ENCODE results near the gene NPAS3. TPM values are rescaled to one million over a fixed set of nuclear protein-coding genes. Genes with fewer than 3 reads are reported as not detected.

The NPAS3 gene
- polyA plus RNA-seq, 3 donors: 8.6 to 10.2 (median 10.2) TPM

DNA sequence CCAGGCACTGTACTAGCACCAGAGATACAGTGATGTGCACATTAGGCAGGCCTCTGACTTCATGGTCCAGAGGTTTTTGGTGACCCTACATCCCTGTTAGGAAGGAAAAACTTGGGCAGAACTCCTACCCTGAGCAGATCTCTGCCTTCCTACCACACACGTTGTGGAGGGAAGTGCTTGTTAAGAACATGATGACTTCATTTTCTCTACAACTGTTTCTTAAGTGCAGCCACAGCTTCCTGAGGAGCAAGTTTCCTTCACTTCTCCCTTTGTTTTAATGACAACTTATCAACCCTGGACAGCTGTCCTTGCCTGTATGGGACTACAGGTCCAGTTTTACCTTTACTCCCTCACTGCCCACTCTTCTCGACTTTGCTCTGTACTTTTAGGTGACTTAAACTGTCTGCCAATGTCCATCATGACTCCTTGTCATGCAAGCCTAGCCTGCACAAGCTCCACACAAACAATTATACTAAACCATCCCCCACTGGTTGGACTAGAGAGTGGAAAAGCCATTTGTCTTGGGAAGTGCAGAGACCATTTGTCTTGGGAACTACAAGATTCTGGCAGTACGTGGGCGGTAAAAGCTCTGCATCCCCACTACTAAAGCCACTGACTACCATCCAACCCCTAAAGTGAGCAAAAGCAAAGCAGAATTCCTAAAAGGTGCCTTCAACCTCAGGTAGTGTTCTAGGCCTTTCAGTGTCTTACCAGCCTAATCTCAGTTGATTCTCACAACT is 652.4 kb downstream of the NPAS3 start:
- no peak for DNase-seq (ENCODE audit: low read depth in 3 of 3, low spot score in 2 of 3)

DNA sequence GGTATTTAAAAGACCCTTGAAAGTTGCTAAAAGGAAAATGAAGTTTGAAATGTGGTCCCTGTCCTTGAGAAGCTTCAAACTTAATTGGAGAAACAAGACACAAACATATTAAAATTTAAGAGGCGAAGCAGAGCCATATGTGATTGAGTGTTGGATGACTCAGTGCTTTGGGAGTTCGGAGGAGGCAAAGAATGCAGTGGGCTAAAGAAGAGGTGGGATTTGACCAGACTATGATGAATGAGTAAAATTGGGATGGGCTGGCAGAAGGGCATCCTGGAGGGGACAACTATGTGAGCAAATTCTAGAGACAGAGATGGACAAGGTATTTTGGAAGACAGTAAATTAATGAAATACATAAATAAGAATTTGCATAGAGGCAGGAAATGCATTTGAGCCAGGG is 653.6 kb downstream of the NPAS3 start:
- DNase-seq (ENCODE audit: low read depth in 3 of 3, low spot score in 2 of 3): no peak

DNA sequence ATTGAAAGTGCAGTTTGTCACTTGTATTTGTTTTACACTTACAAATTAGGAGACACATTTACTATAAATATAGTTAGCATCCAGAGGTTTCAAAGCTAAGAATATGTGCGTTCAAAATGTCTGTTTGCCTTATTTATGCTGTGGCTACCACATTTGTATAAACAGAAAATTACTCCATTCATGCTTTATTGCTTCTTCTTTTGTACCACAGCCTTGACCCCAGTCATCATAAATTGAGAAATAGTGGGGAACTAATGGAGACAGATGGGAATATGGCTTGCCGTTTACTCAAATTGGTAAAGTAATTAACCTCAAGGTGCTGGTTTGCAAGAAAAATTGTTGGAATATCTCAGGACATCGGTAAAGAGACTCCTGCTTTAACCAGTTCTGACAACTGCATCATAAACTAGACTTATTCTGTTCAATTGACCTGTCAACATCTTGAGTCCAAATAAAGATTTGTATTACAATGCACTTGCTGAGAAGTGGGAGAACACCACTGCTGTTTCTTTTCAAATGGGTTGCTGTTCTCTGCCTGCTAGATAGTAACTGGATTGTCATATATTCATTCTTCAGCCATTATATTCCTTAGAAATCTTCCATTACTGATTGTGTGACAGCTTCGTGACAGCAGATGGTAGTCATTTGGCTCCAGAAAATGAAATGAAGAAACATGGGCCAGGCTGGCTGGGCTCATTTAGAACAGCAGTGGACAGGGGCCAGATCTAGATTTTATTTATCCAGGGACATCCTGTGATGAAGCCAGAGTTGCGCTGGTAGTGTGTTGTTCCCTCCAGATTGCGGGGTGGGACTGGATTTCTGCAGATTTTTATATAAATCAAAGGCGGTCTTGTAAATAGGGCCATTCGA is 657.8 kb downstream of the NPAS3 start:
- DNase-seq (ENCODE audit: low read depth in 3 of 3, low spot score in 2 of 3): no peak

DNA sequence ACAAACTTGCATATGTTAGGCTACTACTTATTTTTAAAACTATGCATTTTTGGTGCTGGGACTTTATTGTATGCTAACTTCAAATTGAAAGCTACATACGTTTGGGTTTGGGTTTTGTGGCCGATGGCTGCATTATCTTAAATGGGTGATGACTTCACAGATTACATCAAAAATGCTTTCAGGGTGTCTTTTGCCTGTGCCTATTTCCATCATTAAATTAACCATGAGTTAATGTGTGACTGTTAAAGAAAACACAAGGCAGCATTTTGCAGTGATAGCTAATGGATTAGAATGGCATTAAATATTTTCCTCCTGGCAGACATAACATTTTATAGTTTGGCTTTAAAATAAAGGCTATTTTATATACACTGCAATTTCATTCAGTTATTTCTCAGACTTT is 659.9 kb downstream of the NPAS3 start:
- DNase-seq (ENCODE audit: low read depth in 3 of 3, low spot score in 2 of 3): no peak

DNA sequence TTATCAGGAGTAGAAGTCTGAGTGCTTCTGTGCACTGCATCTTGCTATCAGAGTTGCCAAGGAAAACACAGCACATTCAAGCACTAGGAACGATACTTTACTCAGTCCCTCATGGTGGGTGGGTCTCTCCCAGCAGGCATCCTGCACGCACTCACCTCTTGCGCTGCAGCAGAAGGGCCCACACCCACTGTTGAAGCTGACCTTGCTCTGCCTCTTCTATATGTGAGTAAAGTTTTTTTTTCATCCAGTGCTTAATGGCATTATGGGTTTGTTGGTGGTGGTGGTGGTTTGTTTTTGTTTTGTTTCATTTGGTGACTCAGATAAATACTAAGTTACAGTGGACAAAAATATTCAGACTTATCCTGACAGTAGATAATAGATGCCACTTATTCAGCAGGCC is 663.7 kb downstream of the NPAS3 start:
- DNase-seq (ENCODE audit: low read depth in 3 of 3, low spot score in 2 of 3): no peak

DNA sequence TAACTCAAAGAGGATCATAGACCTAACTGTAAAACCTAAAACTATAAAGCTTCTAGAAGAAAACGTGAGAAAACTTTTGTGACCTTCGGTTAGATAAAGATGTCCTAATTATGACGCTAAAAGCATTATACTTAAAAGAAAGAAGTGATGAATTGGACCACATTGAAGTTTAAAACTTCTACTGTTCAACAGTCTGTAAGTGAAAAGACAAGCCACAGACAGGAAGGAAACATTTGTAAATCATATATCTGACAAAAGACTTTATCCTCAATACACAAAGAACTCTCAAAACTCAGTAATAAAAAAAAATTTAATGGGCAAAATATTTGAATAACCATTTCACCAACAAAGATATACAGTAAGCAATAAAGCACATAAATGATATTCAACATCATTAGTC is 667.9 kb downstream of the NPAS3 start:
- no peak for DNase-seq (ENCODE audit: low read depth in 3 of 3, low spot score in 2 of 3)

DNA sequence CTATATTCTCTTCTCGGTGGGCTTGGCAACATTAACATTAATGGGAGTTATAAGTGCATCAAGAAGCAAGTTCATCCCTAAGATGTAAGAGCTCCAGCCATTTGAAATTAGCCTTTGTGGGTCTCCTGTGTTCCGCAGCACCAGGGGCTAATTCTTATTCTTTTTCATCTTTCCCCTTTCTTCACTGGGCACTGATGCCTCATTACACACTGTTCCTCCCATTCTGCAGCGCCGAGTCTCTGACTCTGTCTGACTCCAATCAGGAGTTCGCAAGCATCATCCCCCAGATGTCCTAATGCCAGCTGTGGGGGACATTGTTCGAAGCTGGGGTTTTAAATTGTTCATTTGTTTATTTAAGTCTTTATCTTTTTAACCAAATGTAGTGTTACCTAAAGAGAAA is 670.9 kb downstream of the NPAS3 start:
- DNase-seq (ENCODE audit: low read depth in 3 of 3, low spot score in 2 of 3): no peak

DNA sequence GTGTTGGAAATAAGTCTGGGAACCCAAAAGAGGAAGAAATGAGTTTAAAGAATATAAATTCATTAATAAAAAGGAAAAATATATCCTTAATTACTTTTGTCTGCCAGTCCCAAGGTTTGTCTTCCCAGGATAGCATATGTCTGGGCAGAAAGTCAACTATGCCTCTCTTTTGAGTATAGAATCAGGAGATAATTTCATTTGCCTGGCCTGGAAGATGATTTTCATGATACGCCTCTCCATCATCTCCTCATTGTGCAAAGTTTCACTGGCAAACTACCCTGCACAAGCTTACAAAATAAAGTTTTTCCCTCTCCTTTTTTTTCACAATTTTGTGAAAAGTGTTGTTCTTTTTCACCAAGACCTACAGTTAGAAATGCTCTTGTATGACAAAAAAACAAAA is 671.4 kb downstream of the NPAS3 start:
- no peak for DNase-seq (ENCODE audit: low read depth in 3 of 3, low spot score in 2 of 3)

DNA sequence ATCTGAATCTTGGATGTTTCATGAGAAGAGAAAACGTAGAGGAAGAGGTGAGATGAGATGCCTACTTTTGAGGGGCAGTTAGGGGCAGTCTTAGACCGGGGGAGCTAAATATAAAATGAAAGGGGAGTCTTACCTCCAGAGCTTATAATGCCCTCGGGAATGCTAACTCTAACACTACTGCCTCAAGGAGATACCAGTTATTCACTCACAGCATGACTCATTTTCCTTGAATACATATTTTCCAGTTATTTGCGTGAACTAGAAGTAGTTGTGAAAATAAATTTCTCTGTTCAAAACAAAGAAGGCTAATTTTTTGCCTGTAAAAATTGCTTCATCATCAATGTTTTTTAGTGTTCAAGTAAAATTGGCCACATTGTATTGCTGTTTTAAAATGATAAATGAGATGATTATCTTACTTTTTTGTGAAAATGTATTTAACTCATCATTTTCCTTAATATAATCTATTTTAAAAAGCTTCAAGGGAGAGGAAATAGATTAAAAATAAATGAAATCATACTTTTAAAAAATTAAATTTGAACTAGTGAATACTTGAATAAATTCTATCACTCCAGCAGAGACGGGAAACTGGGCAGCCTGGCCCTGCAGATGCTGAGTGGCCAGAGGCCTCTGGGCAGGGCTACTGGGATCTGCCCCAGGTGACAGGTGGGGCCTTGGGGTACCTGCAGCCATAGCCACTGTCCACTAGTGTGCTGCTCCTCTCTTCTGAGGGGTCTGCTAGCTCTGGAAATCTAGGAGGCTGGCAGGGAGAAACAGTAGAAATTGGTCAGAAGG is 672.9 kb downstream of the NPAS3 start:
- no peak for DNase-seq (ENCODE audit: low read depth in 3 of 3, low spot score in 2 of 3)

DNA sequence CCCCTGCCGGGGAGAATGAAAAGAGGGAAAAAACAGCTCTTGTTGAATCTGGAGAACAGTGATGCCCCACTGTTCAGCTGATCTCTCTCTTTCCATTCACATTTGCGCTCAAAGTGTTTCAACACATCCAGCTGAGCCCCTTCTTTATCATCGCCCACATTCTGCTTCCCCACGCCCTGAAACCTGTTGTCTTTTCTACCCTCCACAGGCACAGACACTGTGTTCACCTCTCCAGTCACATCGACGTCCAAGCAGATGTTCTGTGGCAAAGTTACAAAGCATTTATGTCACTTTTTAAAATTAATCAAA is 673.5 kb downstream of the NPAS3 start:
- no peak for DNase-seq (ENCODE audit: low read depth in 3 of 3, low spot score in 2 of 3)

DNA sequence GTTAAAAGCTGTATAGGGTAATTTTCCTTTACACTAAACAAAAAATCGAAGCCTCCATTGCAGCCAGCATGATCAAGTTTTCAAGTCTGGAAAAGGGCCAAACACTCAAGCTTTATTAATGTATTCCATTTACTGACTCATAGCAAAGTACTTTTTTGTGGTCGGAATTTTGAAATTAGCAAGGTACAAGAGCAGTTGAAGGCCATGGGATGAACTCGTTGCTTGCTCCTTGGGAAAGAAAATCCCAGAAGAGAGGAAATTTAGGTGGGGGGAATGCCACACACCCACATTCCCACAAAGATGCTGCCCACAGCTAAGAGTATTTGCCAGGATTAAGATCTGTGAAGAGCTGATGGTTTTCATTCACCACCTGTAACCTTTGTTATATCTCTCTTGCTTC is 678.5 kb downstream of the NPAS3 start:
- DNase-seq (ENCODE audit: low read depth in 3 of 3, low spot score in 2 of 3): no peak

DNA sequence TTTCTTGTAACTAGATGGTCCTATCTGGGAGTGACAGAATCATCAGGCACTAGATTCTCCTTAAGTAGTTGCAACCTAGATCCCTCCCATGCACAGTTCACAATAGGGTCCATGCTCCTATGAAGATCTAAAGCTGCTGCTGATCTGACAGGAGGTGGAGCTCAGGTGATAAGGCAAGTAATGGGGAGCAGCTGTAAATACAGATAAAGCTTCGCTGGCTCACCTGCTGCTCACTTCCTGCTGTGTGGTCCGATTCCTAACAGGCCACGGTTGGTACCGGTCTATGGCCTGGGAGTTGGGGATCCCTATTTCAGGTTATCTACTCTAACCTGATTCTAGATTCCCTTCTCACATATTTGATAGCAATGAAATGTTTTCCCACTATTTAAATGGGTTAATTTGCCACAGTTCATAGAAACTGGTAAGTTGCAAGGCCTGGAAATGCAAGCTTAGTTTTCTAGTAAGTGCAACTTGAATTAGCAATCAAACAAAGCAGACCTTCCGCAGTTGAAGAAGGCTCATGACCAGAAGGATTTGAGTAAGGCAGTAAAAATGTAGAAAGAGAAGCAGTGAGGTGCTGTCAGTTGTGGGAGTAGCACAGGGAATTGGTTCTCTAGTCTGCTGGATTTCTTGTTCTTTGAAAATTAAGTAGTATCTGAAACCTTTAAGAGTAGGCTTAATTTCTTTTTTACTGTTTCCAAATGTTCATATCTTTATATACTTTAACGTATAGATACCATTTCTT is 679.9 kb downstream of the NPAS3 start:
- DNase-seq (ENCODE audit: low read depth in 3 of 3, low spot score in 2 of 3): no peak

DNA sequence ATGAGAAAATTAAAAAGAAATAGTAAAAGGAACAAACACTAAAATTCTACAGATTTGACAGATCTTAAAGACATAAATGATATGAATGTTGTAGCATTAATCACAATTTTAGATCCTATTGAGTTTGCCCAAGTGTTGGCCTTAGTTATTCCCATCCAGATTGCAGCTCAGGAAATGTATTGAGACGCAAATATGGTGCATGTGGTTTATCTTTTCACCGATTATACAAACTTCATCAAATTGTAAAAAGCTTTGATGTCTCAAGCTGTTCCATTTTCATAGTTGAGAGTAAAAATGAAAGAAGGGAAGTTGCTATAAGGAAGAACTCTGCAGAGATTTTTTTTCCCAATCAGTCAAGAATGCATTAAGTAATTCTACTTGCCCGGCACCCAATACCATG is 683.8 kb downstream of the NPAS3 start:
- DNase-seq (ENCODE audit: low read depth in 3 of 3, low spot score in 2 of 3): no peak

DNA sequence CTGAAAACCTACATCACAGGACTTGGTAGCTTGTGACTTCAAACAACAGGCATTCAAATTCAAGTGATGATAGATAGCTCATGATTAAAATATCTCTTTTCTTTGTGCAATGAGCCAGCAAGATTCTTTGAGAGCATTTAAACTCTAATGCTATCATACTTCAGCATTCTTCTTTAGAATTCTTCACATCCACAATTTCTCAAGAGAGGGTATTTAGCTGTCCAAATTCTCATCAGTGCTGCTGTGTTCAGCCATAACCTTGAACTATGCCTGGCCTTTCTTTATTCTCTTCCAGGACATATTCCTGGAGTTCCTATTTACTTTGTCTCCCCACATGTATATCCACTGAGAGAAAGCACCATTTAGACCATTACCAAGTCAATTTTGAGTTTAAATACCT is 691.1 kb downstream of the NPAS3 start:
- no peak for DNase-seq (ENCODE audit: low read depth in 3 of 3, low spot score in 2 of 3)

DNA sequence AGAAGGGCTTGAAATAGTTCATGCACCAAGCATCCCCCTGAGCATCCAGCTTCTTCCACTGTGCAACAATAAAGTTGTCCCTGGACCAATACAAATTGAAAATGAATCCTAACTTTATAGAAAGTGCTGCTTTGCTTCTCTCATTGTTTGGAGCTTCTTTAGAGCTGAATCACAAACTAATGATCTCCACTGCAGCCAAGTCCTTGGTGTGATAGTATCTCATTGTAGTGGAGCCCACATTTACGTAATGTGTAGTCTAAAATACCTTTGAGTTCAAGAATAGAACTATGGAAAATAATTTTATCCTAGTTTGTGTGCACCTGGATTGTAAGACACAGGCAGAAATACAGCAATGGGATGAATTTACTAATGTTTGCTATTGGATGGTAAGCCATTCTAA is 692.3 kb downstream of the NPAS3 start:
- no peak for DNase-seq (ENCODE audit: low read depth in 3 of 3, low spot score in 2 of 3)

DNA sequence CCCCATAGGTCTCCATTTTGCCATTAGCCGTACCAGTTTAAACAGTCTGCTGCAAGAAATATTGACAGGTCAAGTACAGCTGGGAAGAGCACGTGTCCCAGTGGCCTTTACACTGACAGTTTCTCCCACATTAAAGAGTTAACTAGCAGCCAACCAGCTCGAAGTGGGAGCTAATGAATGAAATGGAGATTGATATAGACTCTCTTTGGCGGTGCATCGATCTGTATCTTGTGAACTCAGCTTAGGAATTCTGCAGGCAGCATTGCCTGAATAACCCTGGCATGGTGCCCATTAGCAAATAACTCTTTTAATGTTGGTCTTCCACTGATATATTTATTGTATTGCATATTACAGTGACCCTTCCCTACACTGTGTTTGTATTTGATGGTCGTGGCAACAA is 692.8 kb downstream of the NPAS3 start:
- no peak for DNase-seq (ENCODE audit: low read depth in 3 of 3, low spot score in 2 of 3)

DNA sequence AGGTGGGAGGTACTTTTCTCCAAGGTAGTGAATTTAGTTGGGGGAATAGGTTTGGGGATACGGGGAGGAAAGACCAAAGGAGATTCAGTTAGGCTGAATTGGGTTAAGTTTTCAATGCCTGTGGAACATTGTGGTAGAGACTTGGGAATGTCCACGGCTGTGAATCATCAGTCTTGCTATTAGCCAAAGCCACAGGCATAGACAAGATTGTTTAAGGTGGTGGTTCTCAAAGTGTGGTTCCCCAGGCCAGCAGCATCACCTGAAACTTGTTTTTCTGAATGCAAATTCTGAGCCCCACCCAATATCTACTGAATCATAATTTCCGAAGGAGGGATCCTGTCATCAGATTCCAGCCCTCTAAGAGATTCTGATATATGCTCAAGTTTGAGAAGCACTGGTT is 696.0 kb downstream of the NPAS3 start:
- DNase-seq (ENCODE audit: low read depth in 3 of 3, low spot score in 2 of 3): no peak

DNA sequence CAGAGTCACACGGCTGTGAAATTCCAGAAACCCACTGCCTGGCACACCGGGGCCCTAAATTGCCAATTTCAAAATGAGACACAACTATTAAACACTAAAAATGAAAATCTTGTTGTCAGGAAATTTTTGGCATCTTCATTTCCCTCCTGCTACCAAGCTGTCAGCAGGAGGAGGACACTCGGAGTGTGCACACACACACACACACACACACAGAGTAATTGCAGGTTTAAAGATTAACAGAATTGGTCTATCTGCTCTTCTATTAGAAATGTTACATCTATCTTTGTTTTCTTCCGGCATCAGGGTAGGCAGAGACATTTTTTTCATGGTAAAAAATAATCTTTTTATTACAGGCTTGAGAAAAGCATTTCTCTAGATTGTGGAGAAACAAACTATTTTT is 698.0 kb downstream of the NPAS3 start:
- no peak for DNase-seq (ENCODE audit: low read depth in 3 of 3, low spot score in 2 of 3)

DNA sequence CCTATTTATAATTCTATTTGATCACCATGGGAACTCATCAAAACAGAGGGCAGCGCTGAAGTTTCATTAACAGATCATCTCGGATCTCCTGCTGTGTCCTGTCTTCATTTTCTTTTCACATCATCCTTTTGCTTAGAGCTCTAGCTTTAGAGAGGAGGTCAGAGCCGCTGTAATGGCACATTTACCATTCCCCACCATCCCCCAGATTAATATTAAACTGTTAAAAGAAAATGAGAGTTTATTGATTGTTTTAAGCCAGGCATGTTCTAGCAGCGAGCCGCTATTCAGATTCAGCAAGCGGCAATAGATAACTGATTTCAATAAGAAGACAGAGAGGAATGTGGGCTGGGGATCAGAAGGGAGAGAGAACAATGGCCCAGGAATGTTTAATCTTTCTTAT is 703.4 kb downstream of the NPAS3 start:
- no peak for DNase-seq (ENCODE audit: low read depth in 3 of 3, low spot score in 2 of 3)

DNA sequence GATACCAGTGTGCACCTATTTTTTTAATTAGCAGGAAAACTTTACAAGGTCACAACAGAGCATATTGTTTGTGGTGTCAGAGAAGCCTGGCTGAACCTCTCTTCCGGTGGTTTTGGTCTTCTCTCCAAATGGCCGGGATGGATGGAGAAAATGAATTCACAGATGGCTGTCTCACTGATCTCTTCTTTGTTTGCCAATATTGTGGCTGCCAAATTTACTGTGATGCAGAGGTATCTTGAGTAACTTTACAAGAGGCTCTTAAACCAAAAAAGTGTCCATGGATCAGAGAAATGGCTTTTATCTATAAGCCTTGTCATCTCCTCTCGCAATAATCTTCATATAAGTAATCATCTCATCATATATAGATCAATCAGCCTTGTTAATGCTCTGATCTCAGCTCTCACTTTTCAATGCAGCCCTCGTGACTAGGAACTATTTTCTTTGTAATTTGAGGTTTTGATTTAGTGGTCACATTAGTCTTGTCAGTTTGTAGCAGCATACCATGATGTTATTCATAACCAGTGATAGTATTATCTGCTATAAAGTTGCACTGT is 704.1 kb downstream of the NPAS3 start:
- no peak for DNase-seq (ENCODE audit: low read depth in 3 of 3, low spot score in 2 of 3)
